ENCODE data around the gene SPRY1. TPM values are rescaled to one million over a fixed set of nuclear protein-coding genes. Genes with fewer than 3 reads are reported as not detected.

Gene SPRY1
- total and polyA plus RNA-seq, 2 of the 8 experiments (the other 6 are each of a cell fraction or from before 2014, with no cell fraction given) = 11.7 to 56.2 TPM

GRCh38 chr4:123361195-123361861 is 35.3 kb upstream of the SPRY1 start (continued):
- TF ChIP-seq USF2 (IDR thresholded peaks at IDR 0.05; ENCODE audit: low read length) = no peak
- no peak for TF ChIP-seq MAFK (IDR thresholded peaks at IDR 0.05; ENCODE audit: low read depth, low read length)
